Right lobe of liver (tissue), 6 donors: ENCODE data around the gene PRSS2. TPM values are rescaled to one million over a fixed set of nuclear protein-coding genes. Genes with fewer than 3 reads are reported as not detected.
A peak's percentile ranks its signal among the peaks of the same experiment; 100 is the strongest.
"Not testable (repeated sequence)": the region's sequence is repeated elsewhere in the genome, so short reads cannot be mapped to it uniquely, and the experiment has no call there.

Experiments used
- ATAC-seq, 4 donors: fragments of 200-7000 bp; cut with Tn5 transposase; one replicate each; pipeline ENCODE4 v1.9.1; 2020; ENCODE audit warnings: mild to moderate bottlenecking in 4 of 4, moderate library complexity in 4 of 4
- DNase-seq, 3 donors: peaks; one replicate each; pipeline ENCODE4 v3.0.0-alpha.2; 2020
- H3K27ac ChIP-seq, 3 donors: fragments of 200-600 bp; one replicate each; pipeline ENCODE4 v1.8.0; 2022
- H3K27me3 ChIP-seq, 2 donors: fragments of 200-600 bp; one replicate each; pipeline ENCODE4 v1.8.0; 2022
- H3K36me3 ChIP-seq, 4 donors: fragments of 200-600 bp; sonication (generic) in 1 of 4; one replicate each; pipeline versions ENCODE4 v1.5.1 to v1.8.0; 2017 to 2022; ENCODE audit warnings: control low read depth in 1 of 4
- H3K4me1 ChIP-seq, 4 donors: fragments of 200-600 bp; sonication (generic) in 1 of 4; one replicate each; pipeline versions ENCODE4 v1.5.1 to v1.8.0; 2017 to 2022; ENCODE audit warnings: control low read depth in 1 of 4
- H3K4me3 ChIP-seq, 3 donors: fragments of 200-600 bp; one replicate each; pipeline ENCODE4 v1.8.0; 2022
- H3K9me3 ChIP-seq, 4 donors: fragments of 200-600 bp; sonication (generic) in 1 of 4; one replicate each; pipeline versions ENCODE4 v1.5.1 to v1.8.0; 2017 to 2022; ENCODE audit warnings: control low read depth in 1 of 4
- POLR2A ChIP-seq: fragments of 450-650 bp; IDR thresholded peaks from one replicate; pipeline ENCODE4 v1.6.1; 2017; ENCODE audit warnings: antibody characterized with exemption, mild to moderate bottlenecking
- WGBS: methylation state at CpG from one replicate; pipeline ENCODE4 v1.1.6; 2018; ENCODE audit warnings: low coverage, low lambda C conversion rate; ENCODE audit not compliant: insufficient coverage; ENCODE audit errors: missing lambda C conversion rate; 5-methylcytosine and 5-hydroxymethylcytosine counted together
- intact Hi-C, 2 donors: fragments of 100-400 bp; cut with DNase I; formaldehyde crosslinking; loops; one replicate each; pipeline versions ENCODE4 v1.11.2 to v1.14.1; 2022
- total RNA-seq, 6 experiments: library from RNA; depleted of rRNA in 2 of 6; stranded (reverse); fragments of >200 nt in 2 of 6; fragmentation: NEBNext Ultra II Directional in 3 of 6; extraction: Animal tissue kit (Norgen Biotek cat#: 25700) in 3 of 6; gene quantifications; one replicate each; pipeline versions ENCODE4 v1.1.0 to v1.2.4, GENCODE V29; 2016 to 2023
- TF ChIP-seq, protein P1 (sequence below), 4 donors: fragments of 200-600 bp in 3 of 4; fragments of 450-650 bp in 1 of 4; IDR thresholded peaks; one replicate each; pipeline versions ENCODE4 v1.5.1 to v1.8.0; 2016 to 2022; ENCODE audit warnings: antibody characterized with exemption in 4 of 4, mild to moderate bottlenecking in 2 of 4
- donor health status: DM: no; HTN: yes; CAD: no.
- donor health status: DM: no; HTN: no; CAD: no.
- donor health status: DM: no; HTN: no; CAD: no.
- donor health status: DM: no; HTN: yes; CAD: no.
- donor health status: DM: no; HTN: yes; CAD: no.

The PRSS2 gene
- total RNA-seq, 6 experiments from 2014 or later = 0.26 TPM; not detected in 5

DNA sequence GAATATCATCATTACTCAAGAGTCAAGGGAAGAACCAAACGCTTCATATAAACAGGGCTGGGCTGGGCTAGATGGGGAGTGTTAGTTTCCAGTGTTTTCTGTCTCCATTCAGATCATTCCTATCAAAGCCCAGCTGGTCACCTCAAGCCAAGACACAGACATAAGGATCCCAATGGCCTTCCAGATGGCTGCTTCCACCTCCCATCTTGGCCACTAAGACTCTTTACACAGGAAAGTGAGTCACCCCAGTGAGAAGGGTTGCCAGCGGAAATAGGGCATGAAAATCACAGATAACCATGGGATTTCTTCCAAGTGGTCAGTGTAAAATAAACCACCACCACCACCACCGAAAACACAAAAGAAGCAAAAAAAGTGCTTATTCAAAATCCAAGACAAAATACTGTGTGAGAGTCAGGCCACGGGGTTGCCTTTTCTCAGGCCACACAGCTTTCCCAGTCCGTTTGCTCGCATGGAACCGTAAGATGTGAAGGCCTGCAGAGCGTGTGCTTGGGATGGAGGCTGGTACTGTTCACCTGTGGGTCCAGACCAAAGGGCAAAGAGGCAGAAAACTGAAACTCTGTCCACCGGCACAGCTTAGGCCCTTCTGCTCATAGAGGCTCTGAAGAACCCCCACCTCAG is 5.6 kb downstream of the PRSS2 start:
- ATAC-seq (peak in 1 of 4 donors; percentile 47), DNase-seq (no peak)
- Histone ChIP-seq H3K36me3 (no peaks in the 10 kb centered on the region), H3K9me3 (no peaks in the 10 kb centered on the region), H3K27ac (no peak overlapping the region), H3K4me3 (no peak overlapping the region), H3K4me1 (no peaks in the 10 kb centered on the region), H3K27me3 (no peaks in the 10 kb centered on the region)
- no peak for TF ChIP-seq POLR2A
- TF ChIP-seq, protein P1, sequence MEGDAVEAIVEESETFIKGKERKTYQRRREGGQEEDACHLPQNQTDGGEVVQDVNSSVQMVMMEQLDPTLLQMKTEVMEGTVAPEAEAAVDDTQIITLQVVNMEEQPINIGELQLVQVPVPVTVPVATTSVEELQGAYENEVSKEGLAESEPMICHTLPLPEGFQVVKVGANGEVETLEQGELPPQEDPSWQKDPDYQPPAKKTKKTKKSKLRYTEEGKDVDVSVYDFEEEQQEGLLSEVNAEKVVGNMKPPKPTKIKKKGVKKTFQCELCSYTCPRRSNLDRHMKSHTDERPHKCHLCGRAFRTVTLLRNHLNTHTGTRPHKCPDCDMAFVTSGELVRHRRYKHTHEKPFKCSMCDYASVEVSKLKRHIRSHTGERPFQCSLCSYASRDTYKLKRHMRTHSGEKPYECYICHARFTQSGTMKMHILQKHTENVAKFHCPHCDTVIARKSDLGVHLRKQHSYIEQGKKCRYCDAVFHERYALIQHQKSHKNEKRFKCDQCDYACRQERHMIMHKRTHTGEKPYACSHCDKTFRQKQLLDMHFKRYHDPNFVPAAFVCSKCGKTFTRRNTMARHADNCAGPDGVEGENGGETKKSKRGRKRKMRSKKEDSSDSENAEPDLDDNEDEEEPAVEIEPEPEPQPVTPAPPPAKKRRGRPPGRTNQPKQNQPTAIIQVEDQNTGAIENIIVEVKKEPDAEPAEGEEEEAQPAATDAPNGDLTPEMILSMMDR (IDR thresholded peaks at IDR 0.05) = no peak
- WGBS = 81% methylated on average over 8 of the region's 9 CpGs
- intact Hi-C loops = no loop called here

DNA sequence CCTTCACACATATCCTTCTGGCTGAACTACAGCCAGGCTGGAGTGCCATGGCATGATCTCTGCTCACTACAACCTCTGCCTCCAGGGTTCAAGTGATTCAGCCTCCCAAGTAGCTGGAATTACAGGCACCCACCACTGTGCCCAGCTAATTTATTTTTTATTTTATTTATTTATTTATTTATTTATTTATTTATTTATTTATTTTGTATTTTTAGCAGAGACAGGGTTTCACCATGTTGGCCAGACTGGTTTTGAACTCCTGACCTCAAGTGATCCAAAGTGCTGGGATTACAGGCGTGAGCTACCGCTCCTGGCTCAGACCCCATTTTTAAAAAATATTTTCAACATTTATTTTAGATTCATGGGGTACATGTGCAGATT is 6.1 kb downstream of the PRSS2 start:
- H3K27ac ChIP-seq = not testable (repeated sequence)
- WGBS = 61% methylated on average over 2 of the region's 2 CpGs

DNA sequence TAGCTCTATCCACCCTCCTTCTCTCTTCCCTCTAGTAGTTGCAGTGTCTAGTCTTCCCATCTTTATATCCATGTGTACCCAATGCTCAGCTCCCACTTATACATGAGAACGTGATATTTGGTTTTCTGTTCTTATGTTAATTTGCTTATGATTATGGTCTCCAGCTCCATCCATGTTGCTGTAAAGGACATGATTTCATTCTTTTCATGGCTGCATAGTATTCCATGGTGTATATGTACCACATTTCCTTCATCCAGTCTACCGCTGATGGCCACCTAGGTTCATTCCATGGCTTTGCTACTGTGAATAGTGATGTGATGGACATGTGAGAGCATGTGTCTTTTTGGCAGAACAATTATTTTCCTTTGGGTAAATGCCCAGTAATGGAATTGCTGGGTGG is 6.5 kb downstream of the PRSS2 start:
- Histone ChIP-seq H3K36me3 (no peaks in the 10 kb centered on the region), H3K4me3 (no peak overlapping the region), H3K27ac (no peak overlapping the region), H3K9me3 (no peaks in the 10 kb centered on the region), H3K27me3 (no peaks in the 10 kb centered on the region), H3K4me1 (no peaks in the 10 kb centered on the region)
- no peak for ATAC-seq
- WGBS = 100% methylated on average over 2 of the region's 2 CpGs
- no peak for TF ChIP-seq POLR2A
- TF ChIP-seq, protein P1 (IDR thresholded peaks at IDR 0.05) = no peak
- no peak for DNase-seq
- intact Hi-C loops = no loop called here

More for the DNA sequence above, 6.1 kb downstream of the PRSS2 start:
- intact Hi-C loops, H3K4me3 ChIP-seq, H3K27me3 ChIP-seq, H3K4me1 ChIP-seq, DNase-seq, H3K36me3 ChIP-seq, H3K9me3 ChIP-seq, ATAC-seq: not testable (repeated sequence)

DNA sequence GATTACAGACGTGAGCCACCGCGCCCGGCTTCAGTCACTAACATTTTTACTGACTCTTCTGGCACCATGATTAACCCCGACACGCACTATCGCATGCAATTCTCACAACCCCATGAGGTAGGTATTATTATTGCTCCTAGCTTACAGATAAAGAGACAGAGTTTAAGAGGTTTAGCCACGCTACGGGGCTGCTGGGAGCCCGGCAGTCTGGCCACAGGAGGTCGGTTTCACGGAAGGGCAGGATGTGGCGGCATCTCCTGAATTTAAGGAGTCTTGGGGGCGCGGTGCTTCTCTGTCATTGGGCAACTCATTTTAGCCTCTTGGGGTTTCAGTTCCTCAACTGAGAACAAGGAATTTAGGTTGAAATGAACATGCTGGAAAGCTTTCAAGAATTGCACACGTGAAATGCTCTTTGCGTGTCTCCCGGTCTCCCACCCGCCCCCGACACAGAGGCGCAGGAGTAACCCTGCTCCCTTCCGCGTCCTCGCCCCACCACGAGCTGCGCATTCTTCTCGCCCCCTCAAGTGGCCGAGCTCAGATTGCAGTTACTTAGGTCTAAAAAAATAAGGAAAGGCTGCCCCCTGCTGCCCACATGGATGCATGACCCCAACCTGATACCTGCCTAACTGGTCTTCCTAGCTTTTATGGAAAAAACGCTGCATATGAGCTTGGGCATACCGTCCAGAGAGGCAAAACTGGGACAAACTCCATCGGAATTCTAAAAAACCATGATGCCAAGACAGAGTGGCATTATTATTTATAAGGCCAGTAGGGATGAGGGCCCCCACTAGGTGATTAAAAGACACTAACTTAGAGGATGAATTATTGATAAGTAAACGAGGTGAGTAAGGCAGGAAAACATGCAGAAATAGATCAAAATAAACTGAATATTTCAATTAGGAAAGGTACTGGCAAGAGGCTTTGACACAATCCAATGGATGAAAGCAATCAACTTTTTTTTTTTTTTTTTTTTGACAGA is 12.4 kb downstream of the PRSS2 start:
- intact Hi-C loops = loop anchor here (10.0 kb wide), 1 partner anchor 158 kb away; no protein-coding TSS in a partner anchor
- 14% methylated on average over 32 of the region's 32 CpGs for WGBS
- no peaks in the 10 kb centered on the region for H3K36me3 ChIP-seq
- H3K27ac ChIP-seq = no peak overlapping the region
- no peaks in the 10 kb centered on the region for H3K27me3 ChIP-seq
- ATAC-seq (peak; percentile 94 to 99 (median 96)), DNase-seq (peak; percentile 83 to 86 (median 85))
- H3K4me3 ChIP-seq = peak overlapping the region in 1 of 3 donors; percentile 23
- H3K9me3 ChIP-seq = no peaks in the 10 kb centered on the region
- no peak for TF ChIP-seq POLR2A
- TF ChIP-seq, protein P1 (IDR thresholded peaks at IDR 0.05) = peak; percentile 81 to 91 (median 85)
- no peaks in the 10 kb centered on the region for H3K4me1 ChIP-seq

DNA sequence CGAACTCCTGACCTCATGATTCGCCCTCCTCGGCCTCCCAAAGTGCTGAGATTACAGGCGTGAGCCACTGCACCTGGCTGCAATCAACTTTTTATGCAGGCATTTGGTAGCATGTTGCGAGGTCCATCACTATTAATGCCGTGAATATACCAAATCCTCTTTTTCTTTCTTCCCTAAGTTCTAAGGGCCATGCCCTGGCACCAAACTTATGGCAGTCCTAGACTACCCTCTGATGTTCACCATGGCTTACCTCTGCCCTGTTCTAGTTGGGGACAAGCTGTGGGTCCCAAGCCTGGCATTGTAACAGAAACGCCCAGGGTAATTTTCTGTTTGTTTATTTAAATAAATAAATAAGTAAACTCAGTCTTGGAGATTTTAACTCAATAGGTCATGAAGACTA is 13.3 kb downstream of the PRSS2 start:
- ATAC-seq (no peak), DNase-seq (no peak)
- Histone ChIP-seq H3K27me3 (no peaks in the 10 kb centered on the region), H3K9me3 (no peaks in the 10 kb centered on the region), H3K27ac (no peak overlapping the region), H3K36me3 (no peaks in the 10 kb centered on the region), H3K4me1 (no peaks in the 10 kb centered on the region), H3K4me3 (no peak overlapping the region)
- intact Hi-C loops = loop anchor here (10.0 kb wide), 1 partner anchor 159 kb away; no protein-coding TSS in a partner anchor
- WGBS = 64% methylated on average over 7 of the region's 7 CpGs
- TF ChIP-seq, protein P1 (IDR thresholded peaks at IDR 0.05) = no peak
- TF ChIP-seq POLR2A = no peak
